Nephron progenitor cell (in vitro differentiated cells): ENCODE data around the gene ATP5MC3.

ENCODE experiments used
- DNase-seq: peaks from one replicate; pipeline ENCODE4 v3.0.0; 2021
- H3K27ac Mint-ChIP-seq: 2 replicates; pipeline ENCODE4 v1.8.0; 2021; ENCODE audit warnings: mild to moderate bottlenecking, moderate library complexity, mixed read lengths
- H3K27me3 Mint-ChIP-seq: 2 replicates; pipeline ENCODE4 v1.8.0; 2021; ENCODE audit warnings: mild to moderate bottlenecking, low read depth, mixed read lengths; ENCODE audit not compliant: poor library complexity
- H3K36me3 Mint-ChIP-seq: 2 replicates; pipeline ENCODE4 v1.8.0; 2021; ENCODE audit warnings: low read depth, mixed read lengths
- H3K4me1 Mint-ChIP-seq: 2 replicates; pipeline ENCODE4 v1.8.0; 2021; ENCODE audit warnings: mixed read lengths
- H3K4me3 Mint-ChIP-seq: 2 replicates; pipeline ENCODE4 v1.8.0; 2021; ENCODE audit warnings: mild to moderate bottlenecking, moderate library complexity, mixed read lengths
- H3K9me3 Mint-ChIP-seq: 2 replicates; pipeline ENCODE4 v1.8.0; 2021; ENCODE audit warnings: mild to moderate bottlenecking, moderate library complexity, mixed read lengths
- TF ChIP-seq, protein P1 (sequence below): fragments of 200-600 bp; sonication (generic); IDR thresholded peaks from 2 replicates; pipeline ENCODE4 v1.5.0; 2021; ENCODE audit warnings: antibody characterized with exemption

ATP5MC3 gene

DNA sequence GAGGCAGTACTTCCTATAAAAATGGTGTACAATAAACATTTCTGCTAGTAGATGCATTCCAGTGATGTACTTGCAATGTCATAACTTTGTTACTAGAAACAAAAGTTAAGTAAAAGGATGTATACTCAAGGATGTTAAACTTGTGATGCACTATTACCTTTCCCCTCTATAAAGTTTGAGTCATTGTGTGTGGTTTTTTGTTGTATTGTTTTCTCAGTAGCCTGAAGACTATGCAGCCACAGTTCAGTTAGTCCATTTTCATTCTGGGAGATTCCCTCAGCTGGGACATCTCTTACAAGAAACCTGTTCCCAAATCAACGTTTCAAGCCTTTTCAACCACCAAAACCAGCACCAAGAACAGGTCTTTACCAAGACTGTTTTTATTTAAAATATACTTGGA is 5.6 kb downstream of the ATP5MC3 start:
- Mint-ChIP-seq H3K27me3 (no peaks in the 10 kb centered on the region), H3K27ac (no peak overlapping the region), H3K4me1 (peaks cover 11% of the 10 kb centered on the region), H3K4me3 (no peak overlapping the region), H3K9me3 (no peaks in the 10 kb centered on the region), H3K36me3 (peaks cover 40% of the 10 kb centered on the region)
- TF ChIP-seq, protein P1, sequence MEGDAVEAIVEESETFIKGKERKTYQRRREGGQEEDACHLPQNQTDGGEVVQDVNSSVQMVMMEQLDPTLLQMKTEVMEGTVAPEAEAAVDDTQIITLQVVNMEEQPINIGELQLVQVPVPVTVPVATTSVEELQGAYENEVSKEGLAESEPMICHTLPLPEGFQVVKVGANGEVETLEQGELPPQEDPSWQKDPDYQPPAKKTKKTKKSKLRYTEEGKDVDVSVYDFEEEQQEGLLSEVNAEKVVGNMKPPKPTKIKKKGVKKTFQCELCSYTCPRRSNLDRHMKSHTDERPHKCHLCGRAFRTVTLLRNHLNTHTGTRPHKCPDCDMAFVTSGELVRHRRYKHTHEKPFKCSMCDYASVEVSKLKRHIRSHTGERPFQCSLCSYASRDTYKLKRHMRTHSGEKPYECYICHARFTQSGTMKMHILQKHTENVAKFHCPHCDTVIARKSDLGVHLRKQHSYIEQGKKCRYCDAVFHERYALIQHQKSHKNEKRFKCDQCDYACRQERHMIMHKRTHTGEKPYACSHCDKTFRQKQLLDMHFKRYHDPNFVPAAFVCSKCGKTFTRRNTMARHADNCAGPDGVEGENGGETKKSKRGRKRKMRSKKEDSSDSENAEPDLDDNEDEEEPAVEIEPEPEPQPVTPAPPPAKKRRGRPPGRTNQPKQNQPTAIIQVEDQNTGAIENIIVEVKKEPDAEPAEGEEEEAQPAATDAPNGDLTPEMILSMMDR = no peak
- no peak for DNase-seq

DNA sequence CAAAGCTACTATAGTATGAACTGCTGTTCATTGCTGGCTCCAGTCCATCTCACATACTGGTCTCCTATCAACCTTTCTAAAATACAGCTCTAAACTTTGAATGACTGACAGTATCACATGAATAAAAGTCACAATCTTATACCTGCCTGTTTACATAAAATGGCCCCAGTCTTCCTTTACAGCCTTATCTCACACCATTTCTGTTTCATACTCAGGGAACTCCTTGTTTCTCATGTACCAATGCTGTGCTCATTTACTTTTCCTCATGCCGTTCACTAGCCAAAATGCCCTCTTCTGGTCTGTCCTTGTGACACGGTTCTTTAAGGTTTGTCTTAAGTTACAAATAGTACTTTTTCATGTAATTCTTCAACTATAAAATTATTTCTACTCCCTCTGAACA is 6.2 kb downstream of the ATP5MC3 start:
- TF ChIP-seq, protein P1 = no peak
- Mint-ChIP-seq H3K27ac (no peak overlapping the region), H3K27me3 (no peaks in the 10 kb centered on the region), H3K4me3 (no peak overlapping the region), H3K9me3 (no peaks in the 10 kb centered on the region), H3K36me3 (peaks cover 35% of the 10 kb centered on the region), H3K4me1 (peaks cover 5% of the 10 kb centered on the region)
- DNase-seq = no peak

DNA sequence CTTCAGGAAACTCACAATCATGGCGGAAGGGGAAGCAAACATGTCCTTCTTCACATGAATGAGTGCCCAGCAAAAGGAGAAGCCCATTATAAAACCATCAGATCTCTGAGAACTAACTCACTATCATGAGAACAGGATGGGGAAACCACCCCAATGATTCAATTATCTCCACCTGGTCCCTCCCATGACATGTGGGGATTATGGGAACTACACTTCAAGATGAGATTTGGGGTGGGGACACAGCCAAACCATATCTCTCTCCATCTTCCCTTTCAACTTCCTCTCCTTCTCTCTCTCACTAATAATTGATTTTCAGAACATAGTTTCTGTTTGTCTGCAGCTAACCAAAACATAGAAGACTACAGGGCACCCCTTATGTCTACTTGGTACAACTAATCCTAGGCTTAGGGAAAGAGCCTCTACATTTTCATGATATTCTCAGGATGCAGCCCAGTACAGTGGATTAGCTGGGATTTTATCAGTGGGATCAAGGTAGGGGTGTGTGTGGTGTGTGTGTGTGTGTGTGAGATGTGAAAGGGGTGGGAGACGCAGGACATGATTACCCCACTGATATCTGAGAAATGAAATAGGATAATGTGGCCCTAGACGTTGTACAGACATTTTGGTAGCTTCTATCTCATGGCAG is 10.7 kb downstream of the ATP5MC3 start:
- H3K4me3 Mint-ChIP-seq = no peak overlapping the region
- DNase-seq = no peak
- no peak overlapping the region for H3K27ac Mint-ChIP-seq

DNA sequence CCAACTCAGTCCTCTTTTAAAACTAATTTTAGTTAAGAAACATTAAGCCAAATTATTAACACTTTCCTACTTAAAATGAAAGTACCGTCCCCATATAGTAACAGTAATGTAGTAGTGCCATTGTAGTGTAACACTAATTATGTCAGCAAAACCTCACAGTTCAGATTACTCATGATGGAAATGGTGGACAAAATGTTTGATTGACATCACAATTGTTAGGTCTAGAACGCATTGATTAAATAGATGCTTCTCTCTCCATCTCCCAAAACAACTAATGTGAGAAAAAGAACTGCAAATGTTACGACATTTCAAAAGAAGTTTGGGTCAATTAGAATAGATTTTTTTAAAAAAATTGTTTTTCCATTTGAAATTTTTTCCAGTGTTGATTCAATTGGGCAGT is 12.3 kb downstream of the ATP5MC3 start:
- H3K4me3 Mint-ChIP-seq = peak overlapping the region; percentile 97
- TF ChIP-seq, protein P1 = no peak
- H3K36me3 Mint-ChIP-seq = peaks cover 18% of the 10 kb centered on the region
- H3K27me3 Mint-ChIP-seq = no peaks in the 10 kb centered on the region
- H3K9me3 Mint-ChIP-seq = peaks cover 4% of the 10 kb centered on the region
- no peak overlapping the region for H3K27ac Mint-ChIP-seq
- H3K4me1 Mint-ChIP-seq = peaks cover 32% of the 10 kb centered on the region
- DNase-seq = no peak

More for the DNA sequence above, 10.7 kb downstream of the ATP5MC3 start:
- peaks cover 10% of the 10 kb centered on the region for H3K36me3 Mint-ChIP-seq
- H3K27me3 Mint-ChIP-seq = no peaks in the 10 kb centered on the region
- H3K4me1 Mint-ChIP-seq = peaks cover 24% of the 10 kb centered on the region
- no peaks in the 10 kb centered on the region for H3K9me3 Mint-ChIP-seq
- TF ChIP-seq, protein P1 = no peak

DNA sequence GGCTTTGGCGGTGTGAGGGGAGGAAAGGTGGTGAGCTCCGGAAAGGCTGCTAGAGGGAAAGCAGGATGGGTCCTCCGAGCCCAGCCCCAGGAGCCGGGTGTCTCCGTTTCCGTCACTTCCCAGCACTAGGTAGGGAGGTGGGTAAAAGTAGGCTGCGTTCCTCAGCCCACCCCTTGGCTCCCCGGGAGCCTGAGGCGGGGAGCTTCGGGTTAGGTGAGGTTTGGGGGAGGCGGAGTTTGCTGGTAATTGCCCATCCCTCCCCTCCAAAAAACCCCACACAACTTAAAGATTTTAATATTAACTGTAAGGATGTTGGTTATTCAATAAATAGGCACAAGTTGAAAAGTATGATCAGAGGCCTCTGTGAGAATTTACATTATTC is 13.0 kb downstream of the ATP5MC3 start:
- DNase-seq = no peak
- Mint-ChIP-seq H3K27ac (peak overlapping the region; percentile 96), H3K9me3 (peaks cover 8% of the 10 kb centered on the region), H3K36me3 (peaks cover 25% of the 10 kb centered on the region), H3K4me3 (peak overlapping the region; percentile 97), H3K4me1 (peaks cover 32% of the 10 kb centered on the region), H3K27me3 (no peaks in the 10 kb centered on the region)
- TF ChIP-seq, protein P1 = no peak

DNA sequence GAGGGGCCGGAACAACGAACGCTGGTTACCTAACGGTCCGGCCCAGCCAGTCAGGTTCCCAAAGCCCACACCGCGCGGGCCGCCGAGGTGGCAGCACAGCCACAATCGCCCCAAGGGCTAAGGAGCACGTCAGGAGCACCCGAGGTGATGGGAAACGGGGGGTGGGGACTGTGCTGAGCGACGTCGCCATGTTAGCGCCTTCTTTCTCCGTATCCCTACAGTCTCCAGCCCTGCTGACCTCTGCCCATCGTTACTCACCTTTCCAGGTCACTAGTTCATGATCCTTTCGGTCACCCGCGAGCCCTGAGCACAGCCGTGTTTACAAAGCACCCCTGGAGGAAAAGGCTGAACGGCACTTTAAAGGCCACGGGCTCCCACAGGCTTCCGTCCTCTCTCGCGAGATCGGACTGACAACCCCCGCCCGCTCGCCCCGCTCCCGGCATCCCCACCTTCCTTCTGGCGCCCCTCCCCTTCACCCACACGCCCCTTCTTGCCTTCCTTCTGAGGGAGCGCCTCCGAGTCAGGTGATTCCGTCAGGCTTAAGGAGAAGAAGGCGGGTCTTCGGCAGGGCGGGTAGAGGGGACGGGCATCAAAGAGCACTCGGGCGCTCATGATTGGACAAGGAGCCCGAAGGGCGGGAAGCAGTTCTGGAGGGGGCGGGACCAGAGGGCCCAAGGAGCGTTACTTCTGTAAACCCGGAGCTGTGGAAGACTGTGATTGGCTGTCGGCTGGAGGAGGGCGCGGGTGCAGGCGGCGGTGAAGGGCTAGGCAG is 13.5 kb downstream of the ATP5MC3 start, which contains the start of gene ATF2:
ATF2 (minus strand) TSS at position 412 of the 772 bp plus-strand sequence. CDS start 31,760 bp downstream, outside the sequence.
- peak; percentile 96 for DNase-seq
- TF ChIP-seq, protein P1 = no peak
- Mint-ChIP-seq H3K36me3 (peaks cover 30% of the 10 kb centered on the region), H3K9me3 (peaks cover 12% of the 10 kb centered on the region), H3K27me3 (no peaks in the 10 kb centered on the region), H3K27ac (peak within 1 kb of the TSS; percentile 100), H3K4me1 (peaks cover 32% of the 10 kb centered on the region), H3K4me3 (peak within 1 kb of the TSS; percentile 97)
